Putamen (tissue), 1 donor: Measurements from ENCODE around the gene PRR22.
"Not testable (repeated sequence)": the region's sequence is repeated elsewhere in the genome, so short reads cannot be mapped to it uniquely, and the experiment has no call there.

Source experiments
- DNase-seq: peaks from one replicate; pipeline ENCODE4 v3.0.0-alpha.2; 2016; ENCODE audit warnings: low spot score

PRR22 gene

DNA sequence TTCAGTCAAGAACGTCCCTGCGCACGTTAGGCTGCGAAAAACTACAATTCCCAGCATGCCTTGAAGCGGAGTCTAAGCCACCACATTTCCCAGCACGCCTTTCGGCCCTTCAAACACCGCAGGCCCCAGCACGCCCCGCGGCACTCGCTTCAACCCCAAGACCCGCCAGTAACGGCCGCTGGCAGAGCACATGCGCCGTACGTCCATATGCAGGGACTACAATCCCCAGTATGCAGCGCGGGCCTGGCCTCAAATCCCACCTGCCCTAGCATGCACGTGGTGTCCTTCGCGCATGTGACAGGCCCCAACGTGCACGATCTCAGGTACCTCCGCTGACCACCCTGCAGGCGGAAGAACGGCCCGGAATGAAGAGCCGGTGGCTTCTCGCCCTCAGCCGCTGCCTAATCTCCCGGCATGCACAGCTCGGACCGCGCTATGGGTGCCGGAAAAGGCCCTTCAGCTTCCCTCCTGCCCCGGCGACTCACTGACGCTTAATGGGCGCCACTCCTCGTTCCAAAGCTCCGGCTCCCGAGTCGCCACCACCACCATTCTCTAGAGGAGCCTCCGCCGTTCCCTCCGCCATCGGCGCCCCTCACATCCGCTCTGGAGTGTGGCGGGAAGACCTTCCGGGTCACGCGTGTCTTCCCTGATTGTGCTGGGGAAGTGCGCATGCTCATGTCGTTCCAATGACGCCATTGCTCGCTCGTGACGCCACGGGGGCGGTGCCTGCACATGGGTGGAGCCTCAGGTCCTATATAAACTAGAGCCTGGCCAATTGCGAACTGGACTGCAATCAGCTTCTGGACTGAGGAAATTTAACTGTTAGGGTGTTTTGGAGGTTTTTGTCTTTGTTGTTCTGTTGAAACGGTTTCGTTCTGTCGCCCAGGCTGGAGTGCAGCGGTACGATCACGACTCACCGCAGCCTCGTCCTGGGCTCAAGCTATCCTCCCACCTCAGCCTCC lies 6.3 kb upstream of the PRR22 start, which contains the start of gene DUS3L:
Gene DUS3L (minus strand): TSS at position 605 of the 962 bp plus-strand sequence. CDS start 22 bp downstream, at position 583.
- peak; percentile 98 for DNase-seq

DNA sequence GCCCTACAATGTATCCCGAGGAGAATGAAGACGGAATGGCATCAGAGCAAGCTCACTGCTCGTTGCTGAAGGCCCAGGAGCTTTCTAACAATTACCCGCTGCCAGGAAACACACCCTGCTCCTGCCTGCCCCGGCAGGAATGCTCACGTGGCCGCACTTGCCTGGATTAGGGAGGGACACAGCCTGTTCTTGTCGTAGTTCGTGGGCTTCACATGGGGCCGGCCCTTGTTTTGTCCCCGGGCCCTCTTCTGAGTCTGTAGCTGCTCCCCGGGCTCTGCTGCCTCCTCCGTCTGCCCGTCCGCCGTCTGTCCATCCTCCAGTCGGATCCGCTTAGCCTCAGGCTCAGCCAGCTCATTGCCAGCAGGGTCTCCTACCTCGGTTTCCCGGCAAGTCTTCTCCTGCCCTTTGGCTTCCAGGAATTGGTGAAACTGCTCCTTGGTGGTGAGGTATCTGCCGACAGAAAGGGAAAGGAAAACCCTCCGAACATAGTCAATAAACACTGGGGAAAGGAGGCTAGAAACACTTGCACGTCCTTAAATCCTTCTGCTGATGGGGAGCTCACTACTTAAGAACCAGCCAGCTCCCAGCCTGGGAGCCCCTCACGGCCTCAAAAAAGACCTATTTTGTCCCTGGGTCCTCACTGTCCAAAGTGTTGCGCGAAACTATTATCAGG lies 5.5 kb upstream of the PRR22 start:
- no peak for DNase-seq

DNA sequence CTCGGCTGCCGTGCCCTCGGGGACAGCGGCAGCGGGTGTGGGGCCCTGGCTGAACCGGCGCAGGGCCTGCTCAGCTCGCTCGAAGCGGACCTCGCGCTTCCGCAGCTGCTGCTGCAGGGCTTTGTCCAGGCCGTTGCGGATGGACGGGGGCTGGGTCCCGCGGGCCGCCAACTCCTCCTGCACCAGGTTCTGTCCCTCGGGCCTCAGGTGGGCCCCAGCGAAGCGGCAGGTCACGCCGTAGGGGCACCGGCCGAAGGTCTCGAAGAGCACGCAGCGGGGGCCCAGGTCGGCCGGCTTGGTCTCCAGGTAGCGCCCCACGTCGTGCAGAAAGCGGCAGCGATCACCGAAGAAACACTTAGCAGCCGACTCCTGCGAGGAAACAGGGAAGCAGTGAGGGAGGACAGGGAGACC lies 4.8 kb upstream of the PRR22 start:
- DNase-seq: no peak

DNA sequence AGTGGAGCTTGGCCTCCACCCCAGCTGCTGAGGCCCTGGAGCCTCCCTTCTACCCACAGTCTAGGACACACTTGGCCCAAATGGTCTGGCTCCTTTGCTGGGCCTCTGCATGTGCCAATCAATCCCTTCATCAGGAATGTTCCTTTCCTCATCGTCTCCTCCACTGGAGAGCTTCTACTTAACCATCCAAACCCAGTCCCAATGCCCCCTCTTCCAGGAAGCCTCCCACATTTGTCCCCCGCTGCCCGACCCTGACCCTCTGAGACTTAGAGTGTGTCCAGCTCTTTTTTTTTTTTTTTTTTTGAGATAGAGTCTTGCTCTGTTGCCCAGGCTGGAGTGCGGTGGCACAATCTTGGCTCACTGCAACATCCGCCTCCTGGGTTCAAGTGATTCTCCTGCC lies 3.9 kb upstream of the PRR22 start:
- no peak for DNase-seq

DNA sequence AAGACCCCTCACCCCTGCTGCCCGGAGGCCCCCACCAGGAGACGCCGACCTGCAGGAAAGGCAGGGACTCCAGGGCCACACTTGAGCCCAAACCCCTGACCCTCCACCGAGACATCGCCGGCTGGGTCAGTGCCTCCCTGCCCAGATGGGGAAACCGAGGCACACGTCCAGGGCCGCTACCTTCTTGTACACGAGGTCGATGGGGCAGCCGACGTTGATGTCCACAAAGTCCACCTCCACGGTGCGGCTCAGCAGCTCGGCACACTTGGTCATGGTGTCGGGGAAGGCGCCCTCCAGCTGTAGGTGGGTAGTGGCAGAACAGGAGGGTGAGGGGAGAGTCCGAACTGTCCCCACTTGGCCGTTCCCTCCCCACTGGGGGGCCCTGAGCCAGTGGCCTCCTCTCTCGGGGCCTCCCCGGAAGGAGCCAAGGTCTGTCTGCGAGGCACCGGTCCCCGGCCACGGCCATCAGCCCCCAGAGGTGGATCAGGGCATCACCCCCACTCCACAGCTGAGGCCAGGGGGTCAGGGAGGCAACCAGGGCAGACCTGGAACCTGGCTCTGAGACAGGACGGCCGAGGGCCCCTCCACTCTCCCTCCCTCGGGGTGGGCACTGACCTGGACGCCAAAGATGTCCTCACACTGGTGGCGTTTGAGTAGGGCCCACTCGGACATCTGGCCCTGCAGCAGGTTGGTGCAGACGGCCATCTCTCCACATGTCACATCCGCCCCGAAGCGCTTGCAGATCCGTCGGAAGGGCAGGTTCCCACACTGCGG lies 3.0 kb upstream of the PRR22 start:
- DNase-seq: no peak

DNA sequence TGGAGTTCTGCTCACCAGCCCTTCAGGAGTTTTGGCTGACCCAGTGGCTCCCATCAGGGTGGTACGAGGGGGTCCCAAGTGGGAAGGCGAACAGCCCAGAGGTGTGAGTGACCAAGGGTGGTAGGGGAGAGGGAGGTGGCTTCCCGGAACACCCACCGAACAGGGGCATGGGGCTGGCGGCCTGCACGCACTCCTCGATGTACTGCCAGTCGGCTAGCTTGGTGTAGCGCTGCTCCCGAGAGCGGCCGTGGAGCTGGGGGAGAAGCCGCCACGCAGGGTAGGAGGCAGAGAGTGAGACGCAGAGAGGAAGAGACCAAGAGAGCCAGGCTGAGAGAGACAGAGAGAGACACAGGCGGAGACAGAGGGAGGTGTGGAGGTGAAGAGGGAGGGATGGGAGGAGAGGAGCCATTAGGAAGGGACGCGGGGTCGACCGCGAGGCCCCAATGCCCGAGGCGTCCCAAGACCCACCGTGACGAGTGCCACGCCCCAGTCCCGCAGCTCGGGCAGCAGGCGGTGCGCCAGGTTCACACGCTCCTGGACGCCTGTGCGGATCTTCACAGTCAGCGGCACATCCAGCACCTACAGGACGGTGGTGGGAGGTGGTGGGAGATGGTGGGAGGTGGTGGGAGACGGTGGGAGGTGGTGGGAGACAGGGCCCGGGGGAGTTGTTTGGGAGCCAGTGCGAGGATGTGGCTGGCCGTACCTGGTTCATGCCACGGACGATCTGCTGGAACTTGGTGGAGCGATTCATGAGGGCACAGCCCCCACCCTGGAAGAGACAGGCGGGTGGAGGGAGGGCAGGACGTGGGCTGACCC lies 2.3 kb upstream of the PRR22 start:
- DNase-seq: no peak

DNA sequence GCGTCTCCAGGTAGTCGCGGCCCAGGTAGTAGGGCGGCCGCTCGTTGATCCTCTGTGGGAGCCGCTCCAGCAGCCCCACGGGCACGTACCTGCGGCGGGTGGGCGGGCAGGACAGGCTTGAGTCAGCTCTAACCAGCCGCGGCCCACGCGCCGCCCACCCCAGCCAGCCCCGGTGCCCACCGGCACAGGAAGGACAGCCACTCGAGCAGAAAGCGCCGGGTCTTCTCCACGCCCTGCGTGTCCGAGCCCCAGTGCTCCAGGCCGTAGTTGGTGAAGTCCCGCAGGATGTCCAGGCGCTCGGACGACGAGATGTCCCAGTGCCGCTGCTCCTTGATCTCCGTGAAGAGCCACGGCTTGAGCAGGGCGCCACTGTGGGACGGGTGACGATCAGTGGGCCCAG lies 877 bp upstream of the PRR22 start:
- no peak for DNase-seq

DNA sequence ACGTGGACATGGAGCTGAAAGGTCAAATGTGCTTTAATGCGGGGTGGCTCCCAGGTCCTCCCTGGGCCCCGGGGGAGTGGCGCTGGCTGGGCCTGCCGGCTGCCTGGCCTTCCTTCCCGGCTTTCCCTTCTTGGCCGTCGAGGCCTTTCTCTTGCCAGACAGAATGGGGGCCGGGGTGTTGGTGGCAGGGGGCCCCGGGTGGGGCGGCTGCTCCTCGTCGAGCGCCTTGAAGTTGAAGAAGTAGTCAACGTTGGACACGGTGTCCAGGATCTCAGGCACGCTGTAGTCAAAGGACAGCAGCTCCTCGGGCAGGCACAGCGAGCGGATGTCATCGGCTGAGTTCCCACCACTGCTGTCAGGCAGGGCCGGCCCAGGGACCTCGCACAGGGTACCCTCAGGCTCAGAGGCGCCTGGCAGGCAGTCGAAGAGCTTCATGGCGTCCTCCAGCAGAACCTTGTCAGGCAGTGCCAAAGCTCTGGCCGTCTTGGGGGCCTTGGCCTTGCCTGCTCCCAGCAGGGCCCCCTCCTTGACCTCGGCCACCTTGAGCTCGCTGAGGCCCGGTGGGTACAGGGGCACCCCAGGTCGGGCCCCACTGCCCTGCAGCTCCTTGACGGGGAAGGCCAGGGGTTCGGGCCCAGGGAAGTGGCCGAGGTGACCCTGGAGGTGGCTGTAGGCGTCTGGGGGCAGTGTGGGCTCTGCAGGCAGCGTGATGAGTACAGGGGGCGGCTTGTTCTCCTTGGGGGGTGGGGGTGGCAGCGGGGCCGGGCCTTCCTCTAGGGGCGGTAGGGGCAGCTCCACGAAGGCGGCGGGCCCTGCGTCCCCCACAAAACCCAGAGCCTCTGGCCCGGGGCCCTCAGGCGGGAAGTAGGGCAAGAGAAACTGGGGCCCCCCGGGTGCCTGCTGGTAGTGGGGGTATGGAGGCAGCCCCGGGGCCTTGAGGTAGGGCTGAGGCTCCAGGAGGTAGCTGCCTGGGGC lies 1.3 kb downstream of the PRR22 start:
- no peak for DNase-seq

DNA sequence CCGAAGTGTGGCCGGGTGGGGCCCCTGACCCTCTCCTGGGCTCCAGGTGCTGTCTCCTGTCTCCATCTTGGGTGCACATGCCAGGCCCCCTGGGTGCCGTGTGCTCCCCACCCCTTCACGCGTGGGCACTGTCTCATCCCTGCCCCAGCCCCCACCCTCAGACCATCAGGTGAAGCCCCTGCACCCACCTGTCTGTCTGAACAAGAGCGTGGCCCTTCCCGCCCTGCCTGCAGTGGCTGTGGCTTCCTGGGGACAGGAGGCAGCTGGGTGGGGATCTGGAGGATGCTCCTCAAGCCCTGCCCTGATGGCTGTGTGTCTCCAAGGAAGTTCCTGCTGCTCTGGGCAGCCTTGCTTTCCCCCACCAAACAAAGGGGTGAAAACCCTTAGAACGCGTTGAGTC lies 2.2 kb downstream of the PRR22 start:
- DNase-seq: no peak

DNA sequence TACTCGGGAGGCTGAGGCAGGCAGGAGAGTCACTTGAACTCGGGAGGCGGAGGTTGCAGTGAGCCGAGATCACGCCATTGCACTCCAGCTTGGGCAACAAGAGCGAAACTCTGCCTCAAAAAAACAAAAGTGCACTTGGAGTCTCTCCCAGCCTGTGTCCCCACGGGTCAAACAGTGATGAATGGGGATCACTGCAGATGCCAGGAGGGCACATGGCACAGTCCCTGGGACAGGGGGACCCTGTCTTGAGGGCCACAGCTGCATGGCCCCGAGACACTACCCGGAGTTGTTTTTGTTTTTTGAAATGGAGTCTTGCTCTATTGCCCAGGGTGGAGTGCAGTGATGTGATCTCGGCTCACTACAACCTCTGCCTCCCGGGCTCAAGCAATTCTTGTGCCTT lies 3.6 kb downstream of the PRR22 start:
- not testable (repeated sequence) for DNase-seq

DNA sequence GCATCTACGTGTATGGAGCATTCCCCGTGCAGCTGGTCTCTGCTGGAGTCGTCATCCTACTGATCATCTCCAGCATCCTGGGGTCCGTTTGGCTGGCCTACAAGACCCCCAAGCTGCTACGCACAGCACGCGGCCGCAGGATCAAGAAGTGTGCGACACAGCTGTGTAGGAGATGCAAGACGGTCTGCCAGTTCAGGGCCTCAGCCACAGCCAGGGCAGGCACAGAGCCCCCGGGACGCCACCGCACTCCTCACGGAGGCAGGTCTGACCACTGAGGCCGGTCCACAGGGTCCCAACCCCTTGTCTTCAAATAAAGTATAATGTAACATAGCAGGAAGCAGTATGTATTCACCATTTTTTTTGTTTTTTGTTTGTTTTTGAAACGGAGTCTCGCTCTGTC lies 6.1 kb downstream of the PRR22 start:
- no peak for DNase-seq

DNA sequence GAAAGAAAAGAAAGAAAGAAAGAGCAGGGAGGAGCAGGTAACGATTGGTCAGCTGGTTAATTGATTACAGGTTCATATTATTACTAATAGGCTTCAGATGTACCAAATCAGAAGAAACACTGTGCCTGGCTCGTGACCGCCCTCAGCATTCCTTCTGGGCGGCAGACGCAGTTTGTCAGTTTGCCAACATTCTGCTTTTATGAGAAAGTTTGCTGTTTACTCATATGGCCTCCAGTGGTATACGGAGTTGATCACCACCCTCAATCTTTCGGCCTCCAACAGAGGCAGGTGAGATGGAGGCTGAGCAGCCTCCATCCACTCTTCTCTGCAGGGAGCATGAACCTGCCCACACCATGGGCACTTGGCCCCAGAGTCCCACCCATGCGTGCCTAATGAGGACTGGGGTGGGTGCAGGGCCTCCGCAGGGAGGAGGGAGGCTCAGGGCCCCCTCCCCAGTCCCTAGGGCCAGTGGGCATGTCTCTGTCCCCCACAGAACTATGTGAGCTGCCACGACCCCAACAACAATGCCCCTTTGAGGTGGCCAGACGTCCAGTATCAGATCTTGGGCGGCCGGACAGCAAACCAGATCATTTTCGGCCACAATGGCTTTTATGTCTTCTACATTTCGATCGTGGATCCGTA lies 8.8 kb downstream of the PRR22 start:
- DNase-seq: no peak

DNA sequence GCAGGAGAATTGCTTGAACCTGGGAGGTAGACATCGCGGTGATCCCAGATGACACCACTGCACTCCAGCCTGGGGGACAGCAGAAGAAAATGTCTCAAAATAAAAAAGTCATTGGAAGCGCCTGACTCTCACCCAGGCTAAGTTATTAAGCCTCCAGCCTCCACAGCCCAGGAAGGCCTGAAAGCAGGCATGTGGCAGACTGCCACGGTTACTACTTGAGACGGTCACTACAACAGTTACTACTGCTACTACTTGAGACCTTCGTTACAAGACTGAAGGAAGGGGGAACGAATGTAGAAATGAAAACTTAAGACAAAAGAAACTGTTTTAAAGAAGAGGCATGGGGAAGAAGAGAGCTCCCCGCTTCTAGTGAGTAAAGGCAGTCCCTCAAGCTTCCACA lies 9.6 kb downstream of the PRR22 start:
- no peak for DNase-seq

DNA sequence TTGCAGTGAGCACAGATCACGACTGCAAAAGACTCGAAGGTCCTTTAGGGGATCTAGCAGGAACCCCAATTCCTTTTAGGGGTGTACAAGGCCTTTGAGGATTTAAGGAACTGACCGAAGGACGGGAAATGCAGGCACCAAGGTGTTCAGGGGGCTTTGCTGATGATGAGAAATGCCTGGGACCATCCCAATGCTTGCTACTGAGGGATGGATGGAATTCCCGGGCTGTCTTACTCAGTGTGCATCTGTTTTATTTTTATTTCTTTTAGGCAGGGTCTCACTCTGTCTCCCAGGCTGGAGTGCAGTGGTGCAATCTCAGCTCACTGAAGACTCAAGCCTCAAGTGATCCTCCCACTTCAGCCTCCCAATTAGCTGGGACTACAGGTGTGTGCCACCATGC lies 11.3 kb downstream of the PRR22 start:
- DNase-seq: no peak

DNA sequence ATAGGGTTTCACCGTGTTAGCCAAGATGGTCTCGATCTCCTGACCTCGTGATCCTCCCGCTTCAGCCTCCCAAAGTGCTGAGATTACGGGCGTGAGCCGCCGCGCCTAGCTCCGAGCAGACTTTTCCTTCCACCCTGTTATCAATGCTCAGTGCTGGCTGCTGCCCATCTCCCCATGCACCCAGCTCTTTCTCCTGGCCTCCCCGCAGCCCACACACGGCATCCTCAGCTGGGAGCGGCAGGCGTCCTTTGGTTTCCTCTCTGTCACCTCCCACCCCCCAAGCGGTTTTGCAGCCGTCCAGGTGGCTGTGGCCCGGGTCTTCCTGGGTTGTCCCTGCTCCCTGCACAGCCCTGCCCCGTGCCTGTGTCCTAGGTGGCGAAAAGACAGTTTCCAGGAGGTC lies 12.1 kb downstream of the PRR22 start:
- DNase-seq: no peak

DNA sequence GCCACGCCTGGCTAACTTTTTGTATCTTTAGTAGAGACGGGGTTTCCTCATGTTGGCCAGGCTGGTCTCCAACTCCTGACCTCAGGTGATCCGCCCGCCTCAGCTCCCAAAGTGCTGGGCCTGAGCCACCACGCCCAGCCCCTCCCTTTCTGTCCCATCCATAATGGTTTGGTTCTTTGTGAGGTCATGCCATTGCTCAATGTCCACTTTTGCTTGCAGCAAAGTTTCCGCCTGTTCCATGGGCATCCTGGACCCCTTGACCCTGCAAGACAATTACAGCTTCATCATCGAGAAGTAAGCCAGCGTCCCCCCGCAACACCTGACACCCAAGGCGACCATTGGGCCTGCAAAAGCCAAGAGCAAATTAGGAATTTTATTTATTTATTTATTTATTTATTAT lies 16.6 kb downstream of the PRR22 start:
- DNase-seq: no peak

DNA sequence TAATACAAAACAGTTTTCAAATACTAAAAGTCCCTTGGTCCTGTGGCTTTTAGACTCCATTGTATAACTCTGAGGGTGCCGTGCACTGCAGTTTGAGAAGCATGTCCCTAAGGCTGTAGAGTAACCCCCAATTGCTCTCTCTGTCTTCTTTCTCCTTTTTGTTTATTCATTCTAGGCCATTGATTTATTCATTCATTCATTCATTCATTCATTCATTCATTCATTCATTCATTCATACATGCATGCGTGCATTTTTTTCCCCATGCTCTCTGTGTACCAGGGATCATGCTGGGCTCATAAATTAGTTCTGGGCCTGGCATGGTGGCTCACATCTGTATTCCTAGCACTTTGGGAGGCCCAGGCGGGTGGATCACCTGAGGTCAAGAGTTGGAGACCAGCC lies 19.3 kb downstream of the PRR22 start:
- DNase-seq: no peak

DNA sequence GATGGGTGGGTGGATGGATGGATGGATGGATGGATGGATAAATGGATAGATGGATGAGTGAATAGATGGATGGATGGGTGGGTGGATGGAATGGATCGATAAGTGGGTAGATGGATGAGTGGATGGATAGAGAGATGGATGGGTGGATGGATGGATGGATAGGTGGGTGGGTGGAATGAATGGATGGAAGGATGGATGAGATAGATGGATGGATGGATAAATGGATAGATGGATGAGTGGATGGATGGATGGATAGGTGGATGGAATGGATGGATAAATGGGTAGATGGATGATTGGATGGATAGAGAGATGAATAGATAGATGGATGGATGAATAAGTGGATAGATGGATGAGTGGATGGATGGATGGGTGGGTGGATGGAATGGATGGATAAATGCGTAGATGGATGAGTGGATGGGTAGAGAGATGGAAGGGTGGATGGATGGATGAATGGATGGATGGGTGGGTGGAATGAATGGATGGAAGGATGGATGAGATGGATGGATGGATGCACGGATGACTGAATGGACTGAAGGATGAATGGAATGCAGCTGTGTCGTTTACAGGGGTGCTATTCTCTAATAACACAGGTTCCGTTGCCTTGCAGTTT lies 21.8 kb downstream of the PRR22 start:
- DNase-seq: no peak

DNA sequence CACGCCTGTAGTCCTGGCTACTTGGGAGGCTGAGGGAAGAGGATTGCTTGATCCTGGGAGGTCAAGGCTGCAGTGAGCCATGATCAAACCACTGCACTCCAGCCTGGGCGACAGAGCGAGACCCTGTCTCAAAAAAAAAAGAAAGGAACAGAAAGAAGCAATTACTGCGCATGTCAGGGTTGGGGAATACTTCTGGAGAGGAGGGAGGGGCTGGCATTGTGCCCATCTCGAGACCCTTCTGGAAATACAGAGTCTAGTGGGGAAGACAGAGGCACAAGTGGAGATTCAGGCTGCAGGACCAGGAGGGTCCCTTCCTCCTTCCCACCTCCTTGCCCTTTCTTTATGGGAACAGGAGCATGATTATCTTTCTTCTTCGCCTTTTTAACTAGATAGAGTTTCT lies 30.8 kb downstream of the PRR22 start:
- no peak for DNase-seq

DNA sequence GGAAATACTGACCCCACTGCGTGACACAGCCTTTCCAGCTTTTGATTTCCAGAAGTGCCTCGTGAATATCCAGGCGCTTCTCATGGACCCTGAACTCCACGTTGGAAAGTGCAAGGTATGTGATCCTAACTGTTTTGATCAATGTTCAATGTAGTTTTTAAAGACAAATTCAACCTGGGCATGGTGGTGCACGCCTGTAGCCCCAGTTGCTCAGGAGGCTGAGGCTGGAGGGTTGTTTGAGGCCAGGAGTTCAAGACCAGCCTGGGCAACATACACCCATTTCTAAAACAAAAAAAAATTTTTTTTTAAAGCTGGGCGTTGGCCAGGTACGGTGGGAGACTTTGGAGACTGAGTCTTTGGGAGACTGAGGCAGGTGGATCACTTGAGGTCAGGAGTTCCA lies 32.8 kb downstream of the PRR22 start:
- DNase-seq: no peak
